ENCODE results near the gene GRIK1. TPM values are rescaled to one million over a fixed set of nuclear protein-coding genes. Genes with fewer than 3 reads are reported as not detected.

GRIK1 gene
- total RNA-seq, 1 donor, result not detected

- Histone ChIP-seq H3K27me3 (ENCODE audit: insufficient read depth, low read length) (no peaks in the 10 kb centered on the region), H2AFZ (ENCODE audit: low read length) (no peak overlapping the region), H3K27ac (ENCODE audit: low read depth, low read length) (no peak overlapping the region), H3K4me1 (ENCODE audit: insufficient read depth, low read length) (no peaks in the 10 kb centered on the region), H3K79me2 (ENCODE audit: insufficient read depth, low read length) (no peaks in the 10 kb centered on the region), H3K4me3 (ENCODE audit: insufficient read depth, low read length) (no peak overlapping the region), H3K36me3 (ENCODE audit: insufficient read depth, low read length) (no peaks in the 10 kb centered on the region), H3K4me2 (ENCODE audit: insufficient read depth, low read length) (no peak overlapping the region), H4K20me1 (ENCODE audit: insufficient read depth, low read length) (no peaks in the 10 kb centered on the region), H3K9me3 (ENCODE audit: low read depth, low read length) (no peaks in the 10 kb centered on the region)
- TF ChIP-seq CTCF (IDR thresholded peaks at IDR 0.05; ENCODE audit: extremely low read depth, low read depth, low read length), result no peak
- DNase-seq (ENCODE audit: insufficient read length, low spot score, missing footprints), result no peak
Measured at GRCh38 chr21:29664615-29665014, 275.2 kb downstream of the GRIK1 start.

GRCh38 chr21:29661672-29662442 is 277.9 kb downstream of the GRIK1 start:
- no peaks in the 10 kb centered on the region for H4K20me1 ChIP-seq (ENCODE audit: insufficient read depth, low read length)
- peaks cover 3% of the 10 kb centered on the region for H3K4me1 ChIP-seq (ENCODE audit: insufficient read depth, low read length)
- no peak overlapping the region for H2AFZ ChIP-seq (ENCODE audit: low read length)
- no peaks in the 10 kb centered on the region for H3K9me3 ChIP-seq (ENCODE audit: low read depth, low read length)
- H3K27ac ChIP-seq (ENCODE audit: low read depth, low read length), result no peak overlapping the region
- H3K27me3 ChIP-seq (ENCODE audit: insufficient read depth, low read length), result no peaks in the 10 kb centered on the region
- H3K79me2 ChIP-seq (ENCODE audit: insufficient read depth, low read length), result no peaks in the 10 kb centered on the region
- H3K4me2 ChIP-seq (ENCODE audit: insufficient read depth, low read length), result no peak overlapping the region
- H3K4me3 ChIP-seq (ENCODE audit: insufficient read depth, low read length), result no peak overlapping the region
- no peak for DNase-seq (ENCODE audit: insufficient read length, low spot score, missing footprints)
- no peak for TF ChIP-seq CTCF (IDR thresholded peaks at IDR 0.05; ENCODE audit: extremely low read depth, low read depth, low read length)
- no peaks in the 10 kb centered on the region for H3K36me3 ChIP-seq (ENCODE audit: insufficient read depth, low read length)

GRCh38 chr21:29660047-29660720 is 279.6 kb downstream of the GRIK1 start:
- no peak for DNase-seq (ENCODE audit: insufficient read length, low spot score, missing footprints)
- Histone ChIP-seq H3K79me2 (ENCODE audit: insufficient read depth, low read length) (no peaks in the 10 kb centered on the region), H3K9me3 (ENCODE audit: low read depth, low read length) (no peaks in the 10 kb centered on the region), H3K4me3 (ENCODE audit: insufficient read depth, low read length) (no peak overlapping the region), H3K4me1 (ENCODE audit: insufficient read depth, low read length) (peaks cover 8% of the 10 kb centered on the region), H3K27me3 (ENCODE audit: insufficient read depth, low read length) (no peaks in the 10 kb centered on the region), H2AFZ (ENCODE audit: low read length) (no peak overlapping the region), H3K4me2 (ENCODE audit: insufficient read depth, low read length) (no peak overlapping the region), H3K27ac (ENCODE audit: low read depth, low read length) (no peak overlapping the region), H3K36me3 (ENCODE audit: insufficient read depth, low read length) (no peaks in the 10 kb centered on the region), H4K20me1 (ENCODE audit: insufficient read depth, low read length) (no peaks in the 10 kb centered on the region)
- no peak for TF ChIP-seq CTCF (IDR thresholded peaks at IDR 0.05; ENCODE audit: extremely low read depth, low read depth, low read length)

- Histone ChIP-seq H3K36me3 (ENCODE audit: insufficient read depth, low read length) (no peaks in the 10 kb centered on the region), H3K4me2 (ENCODE audit: insufficient read depth, low read length) (no peak overlapping the region), H4K20me1 (ENCODE audit: insufficient read depth, low read length) (no peaks in the 10 kb centered on the region), H3K4me1 (ENCODE audit: insufficient read depth, low read length) (peaks cover 8% of the 10 kb centered on the region), H3K79me2 (ENCODE audit: insufficient read depth, low read length) (no peaks in the 10 kb centered on the region), H3K4me3 (ENCODE audit: insufficient read depth, low read length) (no peak overlapping the region), H3K9me3 (ENCODE audit: low read depth, low read length) (no peaks in the 10 kb centered on the region), H3K27me3 (ENCODE audit: insufficient read depth, low read length) (no peaks in the 10 kb centered on the region), H3K27ac (ENCODE audit: low read depth, low read length) (no peak overlapping the region), H2AFZ (ENCODE audit: low read length) (no peak overlapping the region)
- no peak for TF ChIP-seq CTCF (IDR thresholded peaks at IDR 0.05; ENCODE audit: extremely low read depth, low read depth, low read length)
- no peak for DNase-seq (ENCODE audit: insufficient read length, low spot score, missing footprints)
Measured at GRCh38 chr21:29658934-29659203, 280.9 kb downstream of the GRIK1 start.
